Nephron progenitor cell (in vitro differentiated cells): ENCODE data around the gene OR11A1.

ENCODE experiments used
- DNase-seq: peaks from one replicate; pipeline ENCODE4 v3.0.0; 2021
- H3K27ac Mint-ChIP-seq: 2 replicates; pipeline ENCODE4 v1.8.0; 2021; ENCODE audit warnings: mild to moderate bottlenecking, moderate library complexity, mixed read lengths
- H3K27me3 Mint-ChIP-seq: 2 replicates; pipeline ENCODE4 v1.8.0; 2021; ENCODE audit warnings: mild to moderate bottlenecking, low read depth, mixed read lengths; ENCODE audit not compliant: poor library complexity
- H3K36me3 Mint-ChIP-seq: 2 replicates; pipeline ENCODE4 v1.8.0; 2021; ENCODE audit warnings: low read depth, mixed read lengths
- H3K4me1 Mint-ChIP-seq: 2 replicates; pipeline ENCODE4 v1.8.0; 2021; ENCODE audit warnings: mixed read lengths
- H3K4me3 Mint-ChIP-seq: 2 replicates; pipeline ENCODE4 v1.8.0; 2021; ENCODE audit warnings: mild to moderate bottlenecking, moderate library complexity, mixed read lengths
- H3K9me3 Mint-ChIP-seq: 2 replicates; pipeline ENCODE4 v1.8.0; 2021; ENCODE audit warnings: mild to moderate bottlenecking, moderate library complexity, mixed read lengths
- CTCF ChIP-seq: fragments of 200-600 bp; sonication (generic); IDR thresholded peaks from 2 replicates; pipeline ENCODE4 v1.5.0; 2021; ENCODE audit warnings: antibody characterized with exemption

The OR11A1 gene

DNA sequence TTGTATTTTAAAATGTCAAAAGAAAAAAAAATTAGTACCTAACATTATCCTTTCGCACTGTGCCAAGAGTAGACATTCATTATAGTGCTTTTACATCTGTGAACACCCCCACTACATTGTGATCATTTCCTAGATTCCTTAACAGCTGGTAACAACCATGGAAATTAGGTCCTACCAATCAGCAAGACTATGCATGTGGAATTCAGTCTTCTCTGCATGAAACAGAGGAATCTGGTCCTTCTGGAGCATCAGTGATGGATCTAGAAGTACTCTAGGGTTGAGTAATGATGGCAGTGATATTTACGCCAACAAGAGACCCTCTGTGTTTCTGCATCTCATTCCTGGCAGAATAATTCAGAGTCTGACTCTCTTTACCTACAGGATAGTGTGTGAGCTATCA lies 32.7 kb downstream of the OR11A1 start:
- Mint-ChIP-seq H3K27me3 (peaks cover 6% of the 10 kb centered on the region), H3K4me1 (no peaks in the 10 kb centered on the region), H3K4me3 (no peak overlapping the region), H3K27ac (no peak overlapping the region), H3K36me3 (no peaks in the 10 kb centered on the region), H3K9me3 (peaks cover 6% of the 10 kb centered on the region)
- no peak for DNase-seq
- no peak for TF ChIP-seq CTCF

DNA sequence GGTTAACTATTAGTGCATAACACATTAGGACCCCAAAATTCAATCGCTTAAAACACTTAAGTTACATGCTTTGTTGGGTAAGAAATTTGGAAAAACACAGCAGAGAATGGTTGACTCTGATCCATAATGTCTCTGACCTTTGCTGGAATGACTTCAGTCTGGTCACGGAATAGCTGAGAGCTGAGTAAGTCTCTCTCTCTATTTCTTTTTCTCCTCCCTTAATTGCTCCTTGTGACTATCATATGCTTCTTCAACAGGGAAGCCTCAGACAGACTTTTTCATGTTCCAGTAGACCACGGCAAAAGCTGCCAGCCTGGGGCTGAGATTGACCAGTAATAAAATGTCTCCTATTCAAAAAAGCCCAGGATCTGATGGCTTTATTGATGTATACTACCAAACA lies 37.4 kb downstream of the OR11A1 start:
- DNase-seq: no peak
- Mint-ChIP-seq H3K36me3 (no peaks in the 10 kb centered on the region), H3K4me1 (no peaks in the 10 kb centered on the region), H3K4me3 (no peak overlapping the region), H3K9me3 (peaks cover 6% of the 10 kb centered on the region), H3K27ac (no peak overlapping the region), H3K27me3 (no peaks in the 10 kb centered on the region)
- TF ChIP-seq CTCF: no peak

GRCh38 chr6:29414588-29414987 lies 42.3 kb downstream of the OR11A1 start, which contains the start of gene OR12D1:
TSS of gene OR12D1 (plus strand) at chr6:29414928.
- TF ChIP-seq CTCF: no peak

GRCh38 chr6:29403801-29404200 lies 53.1 kb downstream of the OR11A1 start:
- H3K36me3 Mint-ChIP-seq: no peaks in the 10 kb centered on the region
- H3K4me3 Mint-ChIP-seq: no peak overlapping the region
- no peak for DNase-seq
- no peak overlapping the region for H3K27ac Mint-ChIP-seq
- H3K27me3 Mint-ChIP-seq: peaks cover 2% of the 10 kb centered on the region
- no peaks in the 10 kb centered on the region for H3K4me1 Mint-ChIP-seq
- peaks cover 13% of the 10 kb centered on the region for H3K9me3 Mint-ChIP-seq
- no peak for TF ChIP-seq CTCF

More at GRCh38 chr6:29414588-29414987, 42.3 kb downstream of the OR11A1 start, which contains the start of gene OR12D1:
- H3K4me1 Mint-ChIP-seq: no peaks in the 10 kb centered on the region
- H3K27me3 Mint-ChIP-seq: peaks cover 8% of the 10 kb centered on the region
- no peak for DNase-seq
- H3K27ac Mint-ChIP-seq: no peak within 1 kb of the TSS
- peaks cover 28% of the 10 kb centered on the region for H3K9me3 Mint-ChIP-seq
- H3K4me3 Mint-ChIP-seq: no peak within 1 kb of the TSS
- H3K36me3 Mint-ChIP-seq: peaks cover 9% of the 10 kb centered on the region

- no peak overlapping the region for H3K27ac Mint-ChIP-seq
- H3K36me3 Mint-ChIP-seq: no peaks in the 10 kb centered on the region
- DNase-seq: no peak
- no peak for TF ChIP-seq CTCF
- no peaks in the 10 kb centered on the region for H3K9me3 Mint-ChIP-seq
- no peak overlapping the region for H3K4me3 Mint-ChIP-seq
- H3K27me3 Mint-ChIP-seq: peaks cover 11% of the 10 kb centered on the region
- no peaks in the 10 kb centered on the region for H3K4me1 Mint-ChIP-seq
These were observed 57.3 kb downstream of the OR11A1 start for GRCh38 chr6:29399525-29399924.

DNA sequence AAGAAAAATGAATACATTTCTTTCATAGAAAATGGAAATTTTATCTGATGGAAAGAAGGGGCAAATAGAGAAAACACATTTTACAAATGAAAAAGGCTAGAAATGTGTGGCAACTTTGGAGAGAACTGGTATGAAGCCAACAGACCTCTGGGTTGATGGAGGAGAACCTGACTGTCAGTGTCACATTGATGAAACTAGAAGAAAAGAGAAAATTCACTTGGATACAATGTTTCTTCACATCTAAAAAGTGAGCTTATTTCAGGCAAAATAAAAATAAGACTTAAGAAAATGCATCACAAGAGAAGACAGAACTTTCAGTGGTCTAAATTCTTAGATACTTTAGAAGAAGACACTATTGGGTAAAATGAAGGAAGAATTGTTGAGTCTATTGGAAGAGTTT lies 61.5 kb downstream of the OR11A1 start, which contains the start of gene OR12D2:
OR12D2 (plus strand) TSS at position 301 of the 400 bp plus-strand sequence. CDS start 1,069 bp downstream, outside the sequence.
- no peak for TF ChIP-seq CTCF

More for the DNA sequence above, 61.5 kb downstream of the OR11A1 start, which contains the start of gene OR12D2:
- no peaks in the 10 kb centered on the region for H3K9me3 Mint-ChIP-seq
- DNase-seq: no peak
- H3K27ac Mint-ChIP-seq: no peak within 1 kb of the TSS
- H3K27me3 Mint-ChIP-seq: peaks cover 8% of the 10 kb centered on the region
- no peaks in the 10 kb centered on the region for H3K4me1 Mint-ChIP-seq
- H3K4me3 Mint-ChIP-seq: no peak within 1 kb of the TSS
- H3K36me3 Mint-ChIP-seq: no peaks in the 10 kb centered on the region
